T-helper 1 cell treated with Interleukin-12 subunit alpha and Interleukin-12 subunit beta and Interleukin-4 antibody, amounts not matched to agents 30 ng/mL and 1 ng/mL, for 36 hours (primary cell): ENCODE measurements around the gene PIP5K1B. TPM values are rescaled to one million over a fixed set of nuclear protein-coding genes. Genes with fewer than 3 reads are reported as not detected.
"Not testable (repeated sequence)": the region's sequence is repeated elsewhere in the genome, so short reads cannot be mapped to it uniquely, and the experiment has no call there.

Experiments
- intact Hi-C: fragments of 100-400 bp; cut with micrococcal nuclease; formaldehyde crosslinking; loops from one replicate; pipeline ENCODE4 v1.15.1; 2024
- total RNA-seq: library from RNA; stranded (reverse); gene quantifications from 2 replicates; pipeline ENCODE4 v1.2.3, GENCODE V29; 2022

PIP5K1B gene
- total RNA-seq, 1 donor from 2014 or later: 4.4 TPM

GRCh38 chr9:68974431-68974830, 269.4 kb downstream of the PIP5K1B start:
- intact Hi-C loops: loop anchor here (1.0 to 5.0 kb wide), 6 partner anchors 26 to 390 kb away; no protein-coding TSS in a partner anchor

GRCh38 chr9:68974901-68975300, 269.9 kb downstream of the PIP5K1B start:
- intact Hi-C loops: loop anchor here (1.0 to 5.0 kb wide), 6 partner anchors 26 to 391 kb away; no protein-coding TSS in a partner anchor

DNA sequence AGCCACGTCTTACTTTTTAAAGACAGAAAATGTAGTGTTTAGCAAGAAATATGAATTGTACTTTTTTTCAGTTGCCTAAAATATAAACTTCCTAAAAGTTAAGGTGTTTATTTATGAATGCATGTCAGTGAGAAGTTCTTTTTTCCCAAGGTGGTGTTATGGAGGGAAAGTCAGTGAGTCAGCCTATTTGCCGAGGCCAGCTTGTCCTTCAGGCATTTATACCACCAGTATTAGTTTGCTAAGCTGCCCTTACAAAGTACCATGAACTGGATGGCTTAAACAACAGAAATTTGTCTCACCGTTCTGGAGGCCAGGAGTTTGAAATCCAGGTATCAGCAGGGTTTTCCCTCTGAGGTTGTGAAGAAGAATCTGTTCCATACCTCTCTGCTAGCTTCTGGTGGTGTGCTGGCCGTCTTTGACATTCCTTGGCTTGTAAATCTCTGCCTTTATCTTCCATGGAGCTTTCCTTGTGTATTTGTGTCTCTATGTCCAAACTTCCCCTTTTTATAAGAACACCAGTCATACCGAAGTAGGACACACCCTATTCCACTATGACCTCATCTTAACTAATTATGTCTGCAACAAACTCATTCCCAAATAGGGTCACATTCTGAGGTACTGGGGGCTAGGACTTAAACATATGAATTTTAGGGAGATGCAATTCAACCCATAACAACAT, 270.5 kb downstream of the PIP5K1B start:
- intact Hi-C loops: loop anchor here (2.0 kb wide), 2 partner anchors 27 to 53 kb away; no protein-coding TSS in a partner anchor

DNA sequence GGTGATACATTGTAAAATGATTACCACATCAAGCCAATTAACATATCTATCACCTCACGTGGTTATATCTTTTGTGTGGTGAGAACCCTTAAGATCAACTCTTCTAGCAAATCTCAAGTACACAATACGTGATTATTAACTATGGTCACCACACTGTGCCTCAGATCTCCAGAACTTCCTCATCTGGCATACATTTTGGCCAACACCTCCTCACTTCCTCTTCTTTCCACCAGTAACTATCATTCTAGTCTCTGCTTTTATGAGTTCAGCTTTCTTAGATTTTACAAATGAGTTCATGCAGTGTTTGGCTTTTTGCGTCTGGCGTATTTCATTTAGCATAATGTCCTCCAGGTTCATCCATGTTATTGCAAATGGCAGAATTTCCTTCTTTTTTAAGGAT, 273.0 kb downstream of the PIP5K1B start:
- intact Hi-C loops: no loop called here

DNA sequence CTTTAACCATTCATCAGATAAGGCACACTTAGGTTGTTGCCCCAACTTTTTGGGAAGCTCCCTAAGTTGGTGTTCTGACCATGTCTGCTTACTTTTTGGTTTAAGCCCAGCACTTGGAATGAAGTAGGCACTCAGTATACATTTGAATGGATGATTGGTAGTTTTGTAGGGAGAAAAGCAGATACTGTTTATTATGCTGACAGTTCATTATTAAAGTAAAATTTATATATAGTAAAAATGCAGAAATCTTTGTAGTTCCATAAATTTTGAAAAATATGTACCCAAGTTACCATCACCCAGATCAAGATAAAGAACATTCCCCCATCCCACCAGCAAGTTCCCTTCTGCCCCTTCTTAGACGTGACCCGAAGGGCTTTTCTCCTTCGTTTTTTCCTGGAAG, 273.5 kb downstream of the PIP5K1B start:
- intact Hi-C loops: no loop called here

- intact Hi-C loops: loop anchor here (1.0 kb wide), 1 partner anchor 200 kb away; no protein-coding TSS in a partner anchor
Observed at GRCh38 chr9:68979538-68980314, 274.7 kb downstream of the PIP5K1B start.

GRCh38 chr9:68980341-68980914, 275.4 kb downstream of the PIP5K1B start:
- intact Hi-C loops: no loop called here

GRCh38 chr9:68981789-68982188, 276.7 kb downstream of the PIP5K1B start:
- intact Hi-C loops: no loop called here

GRCh38 chr9:68983008-68983411, 278.0 kb downstream of the PIP5K1B start:
- intact Hi-C loops: no loop called here

GRCh38 chr9:68983522-68984424, 278.7 kb downstream of the PIP5K1B start:
- intact Hi-C loops: no loop called here

GRCh38 chr9:68986949-68987348, 281.9 kb downstream of the PIP5K1B start:
- intact Hi-C loops: not testable (repeated sequence)

DNA sequence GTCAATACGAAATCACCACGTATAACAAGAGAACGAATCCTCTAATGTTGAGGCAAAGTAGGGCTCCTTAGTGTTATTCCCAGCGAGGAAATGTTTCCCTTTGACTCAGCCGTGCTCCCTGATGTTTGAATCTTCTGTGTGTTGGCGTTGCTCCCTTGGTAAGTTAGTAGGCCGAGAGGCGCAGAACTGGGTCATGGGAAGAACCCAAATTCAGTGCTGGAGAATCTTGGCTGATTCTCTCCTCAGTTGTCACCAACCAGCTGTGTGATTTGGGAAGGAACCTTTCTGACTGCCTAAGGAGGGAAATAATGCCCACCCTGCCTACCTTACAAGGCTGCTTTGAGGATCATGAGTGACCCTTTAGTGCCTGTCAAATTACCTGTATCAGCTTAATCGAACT, 286.4 kb downstream of the PIP5K1B start:
- intact Hi-C loops: no loop called here

DNA sequence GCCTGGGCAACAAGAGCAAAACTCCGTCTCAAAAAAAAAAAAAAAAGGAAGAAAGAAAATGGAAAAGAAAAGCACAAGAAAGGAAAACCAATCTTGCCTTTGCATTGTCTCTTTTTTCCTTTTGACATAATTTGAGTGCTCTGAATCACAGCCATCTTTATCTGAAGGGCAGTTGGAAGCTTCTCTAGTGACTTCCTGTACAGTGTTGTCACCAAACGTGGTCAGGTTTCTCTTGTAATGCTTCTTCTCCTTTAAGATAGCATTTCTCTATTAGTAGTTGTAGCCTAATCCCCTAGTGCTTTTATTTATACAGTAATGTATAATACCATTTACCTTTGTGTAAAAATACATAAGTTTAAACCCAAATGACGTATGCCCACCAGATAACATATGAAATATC, 290.7 kb downstream of the PIP5K1B start:
- intact Hi-C loops: loop anchor here (5.0 kb wide), 1 partner anchor 308 kb away; no protein-coding TSS in a partner anchor

DNA sequence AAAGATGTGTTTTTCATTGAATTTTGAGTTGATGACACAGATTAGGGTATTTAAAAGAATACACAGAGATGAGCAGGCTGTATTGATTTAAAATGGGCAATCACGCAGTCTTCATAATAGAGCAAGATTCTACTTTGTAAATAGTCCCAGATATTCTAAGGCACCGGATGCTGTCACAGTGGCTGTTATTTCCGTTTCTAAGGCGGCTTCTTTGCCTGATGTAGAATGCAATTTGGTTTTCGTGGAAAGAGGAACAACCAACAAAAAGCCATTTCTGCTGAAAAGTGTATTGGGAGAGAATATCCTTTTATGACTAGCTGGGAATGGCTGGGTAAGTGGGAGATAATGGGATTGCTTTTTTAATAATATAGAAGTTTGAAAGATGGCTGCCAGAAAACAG, 291.4 kb downstream of the PIP5K1B start:
- intact Hi-C loops: loop anchor here (5.0 kb wide), 1 partner anchor 309 kb away; no protein-coding TSS in a partner anchor

DNA sequence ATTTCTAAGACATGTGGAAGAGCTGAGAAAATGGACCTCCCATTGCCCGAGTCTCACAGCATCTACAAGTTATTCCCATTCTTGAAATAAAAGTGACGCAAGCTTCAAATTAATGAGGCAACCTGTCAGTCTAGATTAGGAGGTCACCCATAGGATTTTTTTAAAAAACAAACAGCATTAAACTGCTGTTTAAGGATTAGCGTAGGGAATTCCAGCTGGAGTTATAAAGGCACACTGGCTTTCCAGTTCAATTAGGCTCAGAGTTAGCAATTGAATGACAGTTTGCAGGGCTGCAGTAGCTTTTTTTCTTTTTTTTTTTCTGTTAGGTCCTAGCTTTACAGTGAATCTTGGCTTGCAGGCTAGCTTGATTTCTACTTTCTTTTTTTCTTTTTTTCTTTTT, 292.6 kb downstream of the PIP5K1B start:
- intact Hi-C loops: loop anchor here (2.0 to 5.0 kb wide), 3 partner anchors 21 to 310 kb away; no protein-coding TSS in a partner anchor

- intact Hi-C loops: loop anchor here (2.0 to 5.0 kb wide), 3 partner anchors 20 to 311 kb away; no protein-coding TSS in a partner anchor
Observed at GRCh38 chr9:68998385-68998784, 293.3 kb downstream of the PIP5K1B start.

- intact Hi-C loops: loop anchor here (1.0 to 5.0 kb wide), 10 partner anchors 20 to 415 kb away; a partner anchor contains a TSS
Observed at GRCh38 chr9:68998812-68999211, 293.8 kb downstream of the PIP5K1B start.

DNA sequence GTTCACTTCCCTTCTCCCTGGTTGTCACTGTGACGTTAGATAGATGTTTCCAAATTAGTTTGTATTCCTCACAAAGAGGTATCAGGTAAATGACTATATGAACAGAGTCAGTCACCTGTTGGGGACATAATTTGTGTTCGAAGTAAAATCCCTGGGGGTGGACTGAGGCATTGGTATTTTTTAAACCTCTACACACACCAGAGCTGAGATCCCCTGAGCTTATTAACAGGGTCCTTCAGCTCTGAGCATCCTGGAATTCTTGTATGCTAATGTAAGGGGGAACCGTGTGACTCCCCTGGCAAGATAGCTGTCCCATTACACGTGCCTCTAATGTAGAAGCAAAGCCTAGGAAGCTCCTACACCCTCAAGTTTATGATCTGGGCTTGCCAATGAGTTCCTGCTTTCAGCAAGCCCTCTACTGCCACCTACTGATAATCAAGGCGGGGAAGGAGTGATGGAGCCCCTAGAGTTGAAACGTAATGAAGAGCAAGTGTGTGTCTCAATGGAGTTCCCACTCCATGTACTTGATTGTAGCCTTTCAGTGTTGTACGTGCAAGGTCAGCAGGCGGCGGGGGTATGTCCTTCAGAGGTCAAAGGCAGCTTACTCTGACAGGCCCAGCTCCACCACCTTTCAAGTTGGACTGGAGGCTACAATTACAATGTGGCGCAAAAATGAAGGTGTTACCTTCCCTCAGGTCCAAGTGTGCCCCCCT, 294.5 kb downstream of the PIP5K1B start:
- intact Hi-C loops: loop anchor here (1.0 to 10.0 kb wide), 11 partner anchors 19 to 415 kb away; a partner anchor contains a TSS

DNA sequence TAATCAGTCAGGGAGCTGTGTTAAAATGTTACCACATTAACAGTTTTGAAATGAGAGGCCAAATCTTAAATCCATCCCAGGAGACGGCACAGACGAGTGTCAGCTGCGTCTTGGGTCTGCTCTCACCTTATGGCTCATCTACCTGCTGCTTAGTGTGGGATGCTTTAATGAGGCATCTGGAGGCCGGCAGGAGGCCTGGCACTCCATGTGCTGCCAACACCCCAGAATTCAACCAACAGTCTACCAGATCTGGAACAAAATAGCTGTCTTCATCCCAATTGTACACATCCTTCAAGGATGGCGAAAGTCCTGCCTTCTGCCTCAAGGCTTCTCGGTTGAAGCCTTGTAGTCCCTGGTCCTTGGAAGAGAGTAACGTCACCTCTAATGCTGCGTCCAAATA, 296.9 kb downstream of the PIP5K1B start:
- intact Hi-C loops: loop anchor here (10.0 kb wide), 1 partner anchor 63 kb away; no protein-coding TSS in a partner anchor

GRCh38 chr9:69003051-69003450, 298.0 kb downstream of the PIP5K1B start:
- intact Hi-C loops: loop anchor here (10.0 kb wide), 1 partner anchor 62 kb away; no protein-coding TSS in a partner anchor
